H1 (cell line): ENCODE results near the gene PVALB. TPM values are rescaled to one million over a fixed set of nuclear protein-coding genes. Genes with fewer than 3 reads are reported as not detected.

Source experiments
- polyA plus RNA-seq, 7 experiments: library from polyadenylated mRNA; depleted of rRNA in 3 of 7; stranded (reverse) in 5 of 7; unstranded in 2 of 7; fragments of >200 nt in 5 of 7; fragments of 200-250 nt in 2 of 7; gene quantifications; 1 replicate in 5 of 7; 2 replicates in 1 of 7; 4 replicates in 1 of 7; pipeline versions ENCODE4 v1.2.1 to v1.2.3, GENCODE V29; 2011 to 2013; ENCODE audit warnings: missing spikeins in 2 of 7, mixed read lengths in 2 of 7
- total RNA-seq: library from RNA; stranded (reverse); fragmentation: NEBNext Ultra II Directional; extraction: Animal tissue kit (Norgen Biotek cat#: 25700); gene quantifications from 2 replicates; pipeline ENCODE4 v1.2.1, GENCODE V29; 2021
- TF ChIP-seq, protein P1 (sequence below): fragments of 300-600 bp; sonication (generic); IDR thresholded peaks from 2 replicates; pipeline ENCODE4 v1.7.1; 2012; ENCODE audit warnings: low read length, moderate library complexity, mild to moderate bottlenecking, inconsistent platforms; ENCODE audit not compliant: insufficient replicate concordance

Gene PVALB
- total and polyA plus RNA-seq, 2 of the 8 experiments (the other 6 are each of a cell fraction or from before 2014, with no cell fraction given), result 1.7 to 5.4 TPM

DNA sequence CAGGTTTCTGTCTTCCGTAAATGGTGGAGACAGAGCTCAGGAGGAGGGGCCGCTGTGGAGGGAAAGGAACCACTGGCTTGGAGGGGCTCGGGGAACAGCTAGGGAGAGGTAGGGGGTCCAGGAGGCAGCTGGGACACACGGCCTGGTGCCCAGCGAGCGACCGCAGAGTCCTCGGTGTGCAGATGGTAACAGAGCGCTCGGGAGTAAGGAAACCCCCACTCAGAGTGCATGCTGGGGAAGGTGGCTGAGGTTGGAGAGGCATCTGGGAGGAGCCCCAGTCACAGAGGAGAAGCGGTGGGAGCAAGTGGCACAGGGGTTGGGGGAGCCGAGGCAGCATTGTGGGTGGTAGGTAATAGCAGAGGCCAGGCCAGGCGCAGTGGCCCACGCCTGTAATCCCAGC lies 33.2 kb upstream of the PVALB start (continued):
- TF ChIP-seq, protein P1, sequence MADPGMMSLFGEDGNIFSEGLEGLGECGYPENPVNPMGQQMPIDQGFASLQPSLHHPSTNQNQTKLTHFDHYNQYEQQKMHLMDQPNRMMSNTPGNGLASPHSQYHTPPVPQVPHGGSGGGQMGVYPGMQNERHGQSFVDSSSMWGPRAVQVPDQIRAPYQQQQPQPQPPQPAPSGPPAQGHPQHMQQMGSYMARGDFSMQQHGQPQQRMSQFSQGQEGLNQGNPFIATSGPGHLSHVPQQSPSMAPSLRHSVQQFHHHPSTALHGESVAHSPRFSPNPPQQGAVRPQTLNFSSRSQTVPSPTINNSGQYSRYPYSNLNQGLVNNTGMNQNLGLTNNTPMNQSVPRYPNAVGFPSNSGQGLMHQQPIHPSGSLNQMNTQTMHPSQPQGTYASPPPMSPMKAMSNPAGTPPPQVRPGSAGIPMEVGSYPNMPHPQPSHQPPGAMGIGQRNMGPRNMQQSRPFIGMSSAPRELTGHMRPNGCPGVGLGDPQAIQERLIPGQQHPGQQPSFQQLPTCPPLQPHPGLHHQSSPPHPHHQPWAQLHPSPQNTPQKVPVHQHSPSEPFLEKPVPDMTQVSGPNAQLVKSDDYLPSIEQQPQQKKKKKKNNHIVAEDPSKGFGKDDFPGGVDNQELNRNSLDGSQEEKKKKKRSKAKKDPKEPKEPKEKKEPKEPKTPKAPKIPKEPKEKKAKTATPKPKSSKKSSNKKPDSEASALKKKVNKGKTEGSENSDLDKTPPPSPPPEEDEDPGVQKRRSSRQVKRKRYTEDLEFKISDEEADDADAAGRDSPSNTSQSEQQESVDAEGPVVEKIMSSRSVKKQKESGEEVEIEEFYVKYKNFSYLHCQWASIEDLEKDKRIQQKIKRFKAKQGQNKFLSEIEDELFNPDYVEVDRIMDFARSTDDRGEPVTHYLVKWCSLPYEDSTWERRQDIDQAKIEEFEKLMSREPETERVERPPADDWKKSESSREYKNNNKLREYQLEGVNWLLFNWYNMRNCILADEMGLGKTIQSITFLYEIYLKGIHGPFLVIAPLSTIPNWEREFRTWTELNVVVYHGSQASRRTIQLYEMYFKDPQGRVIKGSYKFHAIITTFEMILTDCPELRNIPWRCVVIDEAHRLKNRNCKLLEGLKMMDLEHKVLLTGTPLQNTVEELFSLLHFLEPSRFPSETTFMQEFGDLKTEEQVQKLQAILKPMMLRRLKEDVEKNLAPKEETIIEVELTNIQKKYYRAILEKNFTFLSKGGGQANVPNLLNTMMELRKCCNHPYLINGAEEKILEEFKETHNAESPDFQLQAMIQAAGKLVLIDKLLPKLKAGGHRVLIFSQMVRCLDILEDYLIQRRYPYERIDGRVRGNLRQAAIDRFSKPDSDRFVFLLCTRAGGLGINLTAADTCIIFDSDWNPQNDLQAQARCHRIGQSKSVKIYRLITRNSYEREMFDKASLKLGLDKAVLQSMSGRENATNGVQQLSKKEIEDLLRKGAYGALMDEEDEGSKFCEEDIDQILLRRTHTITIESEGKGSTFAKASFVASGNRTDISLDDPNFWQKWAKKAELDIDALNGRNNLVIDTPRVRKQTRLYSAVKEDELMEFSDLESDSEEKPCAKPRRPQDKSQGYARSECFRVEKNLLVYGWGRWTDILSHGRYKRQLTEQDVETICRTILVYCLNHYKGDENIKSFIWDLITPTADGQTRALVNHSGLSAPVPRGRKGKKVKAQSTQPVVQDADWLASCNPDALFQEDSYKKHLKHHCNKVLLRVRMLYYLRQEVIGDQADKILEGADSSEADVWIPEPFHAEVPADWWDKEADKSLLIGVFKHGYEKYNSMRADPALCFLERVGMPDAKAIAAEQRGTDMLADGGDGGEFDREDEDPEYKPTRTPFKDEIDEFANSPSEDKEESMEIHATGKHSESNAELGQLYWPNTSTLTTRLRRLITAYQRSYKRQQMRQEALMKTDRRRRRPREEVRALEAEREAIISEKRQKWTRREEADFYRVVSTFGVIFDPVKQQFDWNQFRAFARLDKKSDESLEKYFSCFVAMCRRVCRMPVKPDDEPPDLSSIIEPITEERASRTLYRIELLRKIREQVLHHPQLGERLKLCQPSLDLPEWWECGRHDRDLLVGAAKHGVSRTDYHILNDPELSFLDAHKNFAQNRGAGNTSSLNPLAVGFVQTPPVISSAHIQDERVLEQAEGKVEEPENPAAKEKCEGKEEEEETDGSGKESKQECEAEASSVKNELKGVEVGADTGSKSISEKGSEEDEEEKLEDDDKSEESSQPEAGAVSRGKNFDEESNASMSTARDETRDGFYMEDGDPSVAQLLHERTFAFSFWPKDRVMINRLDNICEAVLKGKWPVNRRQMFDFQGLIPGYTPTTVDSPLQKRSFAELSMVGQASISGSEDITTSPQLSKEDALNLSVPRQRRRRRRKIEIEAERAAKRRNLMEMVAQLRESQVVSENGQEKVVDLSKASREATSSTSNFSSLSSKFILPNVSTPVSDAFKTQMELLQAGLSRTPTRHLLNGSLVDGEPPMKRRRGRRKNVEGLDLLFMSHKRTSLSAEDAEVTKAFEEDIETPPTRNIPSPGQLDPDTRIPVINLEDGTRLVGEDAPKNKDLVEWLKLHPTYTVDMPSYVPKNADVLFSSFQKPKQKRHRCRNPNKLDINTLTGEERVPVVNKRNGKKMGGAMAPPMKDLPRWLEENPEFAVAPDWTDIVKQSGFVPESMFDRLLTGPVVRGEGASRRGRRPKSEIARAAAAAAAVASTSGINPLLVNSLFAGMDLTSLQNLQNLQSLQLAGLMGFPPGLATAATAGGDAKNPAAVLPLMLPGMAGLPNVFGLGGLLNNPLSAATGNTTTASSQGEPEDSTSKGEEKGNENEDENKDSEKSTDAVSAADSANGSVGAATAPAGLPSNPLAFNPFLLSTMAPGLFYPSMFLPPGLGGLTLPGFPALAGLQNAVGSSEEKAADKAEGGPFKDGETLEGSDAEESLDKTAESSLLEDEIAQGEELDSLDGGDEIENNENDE, result no peak
